Natural killer cell treated with Interleukin-12 subunit alpha and Interleukin-12 subunit beta and Interleukin-15 and Interleukin-18, amount 100 ng/mL, for 72 hours (primary cell): Measurements from ENCODE around the gene FGF22. TPM values are rescaled to one million over a fixed set of nuclear protein-coding genes. Genes with fewer than 3 reads are reported as not detected.
"Not testable (repeated sequence)": the region's sequence is repeated elsewhere in the genome, so short reads cannot be mapped to it uniquely, and the experiment has no call there.

Experiments used
- ATAC-seq, 2 donors: fragments of 150-1000 bp; cut with Tn5 transposase in 1 of 2; sonication (Bioruptor Pico), chemical (Tn5 transposase) in 1 of 2; 2 replicates each; pipeline ENCODE4 v1.10.0; 2021
- DNase-seq: peaks from one replicate; pipeline ENCODE4 v3.0.0; 2022; ENCODE audit warnings: low spot score
- H3K27ac Mint-ChIP-seq, 2 donors: 1 replicate in 1 of 2; 2 replicates in 1 of 2; pipeline ENCODE4 v1.8.0; 2022; ENCODE audit warnings: mixed read lengths in 2 of 2, mild to moderate bottlenecking in 1 of 2, moderate library complexity in 1 of 2
- H3K27me3 Mint-ChIP-seq, 2 donors: 1 replicate in 1 of 2; 2 replicates in 1 of 2; pipeline ENCODE4 v1.8.0; 2022; ENCODE audit warnings: mixed read lengths in 2 of 2
- H3K36me3 Mint-ChIP-seq: one replicate; pipeline ENCODE4 v1.8.0; 2022; ENCODE audit warnings: mixed read lengths
- H3K4me1 Mint-ChIP-seq, 2 donors: 1 replicate in 1 of 2; 2 replicates in 1 of 2; pipeline ENCODE4 v1.8.0; 2022; ENCODE audit warnings: low read depth in 2 of 2, mixed read lengths in 2 of 2, mild to moderate bottlenecking in 1 of 2
- H3K4me3 Mint-ChIP-seq: one replicate; pipeline ENCODE4 v1.8.0; 2022; ENCODE audit warnings: mixed read lengths
- H3K9me3 Mint-ChIP-seq: 2 replicates; pipeline ENCODE4 v1.8.0; 2022; ENCODE audit warnings: mixed read lengths
- total RNA-seq, 2 donors: library from RNA; stranded (reverse); gene quantifications; one replicate each; pipeline ENCODE4 v1.2.3, GENCODE V29; 2022

The FGF22 gene
- total RNA-seq, 2 donors from 2014 or later: not detected

DNA sequence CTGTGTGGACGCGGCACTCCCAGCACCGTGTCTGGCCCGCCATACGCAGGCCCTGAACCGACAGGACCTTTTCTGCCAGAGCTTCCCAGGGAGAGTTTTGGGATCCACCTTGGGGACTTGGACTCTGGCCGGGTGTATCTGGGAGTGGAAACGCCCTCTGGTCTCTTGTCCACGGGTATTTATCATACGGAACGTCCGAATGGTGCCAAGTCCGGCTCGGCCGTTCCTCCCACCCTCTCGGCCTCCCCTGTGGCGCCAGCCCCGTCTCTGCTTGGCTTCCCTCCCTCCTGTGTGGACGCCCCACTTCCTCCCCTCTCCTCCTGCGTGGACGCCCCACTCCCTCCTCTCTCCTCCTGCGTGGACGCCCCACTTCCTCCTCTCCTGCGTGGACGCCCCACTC lies 37.9 kb upstream of the FGF22 start:
- Mint-ChIP-seq H3K9me3 (no peaks in the 10 kb centered on the region), H3K27ac (no peak overlapping the region), H3K4me1 (peaks cover 0 to 4% of the 10 kb centered on the region in 2 donors), H3K4me3 (no peak overlapping the region), H3K27me3 (no peaks in the 10 kb centered on the region), H3K36me3 (no peaks in the 10 kb centered on the region)
- ATAC-seq (no peak), DNase-seq (no peak)

DNA sequence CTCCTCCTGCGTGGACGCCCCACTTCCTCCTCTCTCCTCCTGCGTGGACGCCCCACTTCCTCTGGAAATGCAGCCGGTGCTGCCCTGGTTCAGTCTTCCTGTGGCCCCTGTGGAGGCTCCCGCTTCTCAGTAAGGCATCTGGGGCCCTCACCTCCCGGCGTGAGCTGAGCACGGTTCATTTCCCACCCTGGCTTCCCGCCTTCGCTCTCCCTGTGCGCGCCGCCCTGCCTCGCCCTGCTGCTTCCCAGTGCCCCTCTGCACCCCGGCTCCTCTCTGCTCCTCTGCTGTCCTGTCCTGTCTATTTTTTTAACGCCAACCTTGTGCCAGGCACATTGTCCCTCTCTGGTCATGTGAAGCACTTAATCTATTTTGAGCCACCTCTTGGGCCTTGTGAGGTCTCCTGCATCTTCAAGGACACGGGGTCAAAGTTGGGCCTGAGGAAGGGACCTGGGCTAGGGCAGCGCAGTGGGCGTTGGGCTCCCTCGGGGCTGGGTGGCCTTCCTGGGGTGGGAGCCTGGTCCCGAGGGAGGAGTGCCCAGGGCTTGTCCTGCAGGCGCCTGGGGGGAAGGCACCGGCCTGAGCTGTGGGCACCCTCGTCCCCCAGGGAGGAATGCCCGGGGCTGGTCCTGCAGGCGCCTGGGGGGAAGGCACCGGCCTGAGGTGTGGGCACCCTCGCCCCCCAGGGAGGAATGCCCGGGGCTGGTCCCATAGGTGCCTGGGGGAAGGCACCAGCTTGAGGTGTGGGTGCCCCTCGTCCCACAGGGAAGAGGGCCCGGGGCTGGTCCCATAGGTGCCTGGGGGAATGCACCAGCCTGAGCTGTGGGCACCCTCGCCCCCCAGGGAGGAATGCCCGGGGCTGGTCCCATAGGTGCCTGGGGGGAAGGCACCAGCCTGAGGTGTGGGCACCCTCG lies 37.0 kb upstream of the FGF22 start:
- H3K9me3 Mint-ChIP-seq: no peaks in the 10 kb centered on the region
- H3K27ac Mint-ChIP-seq: no peak overlapping the region
- H3K4me3 Mint-ChIP-seq: no peak overlapping the region

DNA sequence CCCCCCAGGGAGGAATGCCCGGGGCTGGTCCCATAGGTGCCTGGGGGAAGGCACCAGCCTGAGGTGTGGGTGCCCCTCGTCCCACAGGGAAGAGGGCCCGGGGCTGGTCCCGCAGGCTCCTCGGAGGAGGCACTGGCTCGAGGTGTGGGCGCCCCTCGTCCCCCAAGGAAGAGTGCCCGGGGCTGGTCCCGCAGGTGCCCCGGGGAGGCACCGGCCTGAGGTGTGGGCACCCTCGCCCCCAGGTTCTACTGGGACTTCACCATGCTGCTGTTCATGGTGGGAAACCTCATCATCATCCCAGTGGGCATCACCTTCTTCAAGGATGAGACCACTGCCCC lies 36.4 kb upstream of the FGF22 start:
- H3K4me3 Mint-ChIP-seq, H3K27me3 Mint-ChIP-seq, H3K9me3 Mint-ChIP-seq, H3K27ac Mint-ChIP-seq, H3K4me1 Mint-ChIP-seq, ATAC-seq, DNase-seq, H3K36me3 Mint-ChIP-seq: not testable (repeated sequence)

More for the DNA sequence above, 37.0 kb upstream of the FGF22 start:
- Mint-ChIP-seq H3K36me3 (no peaks in the 10 kb centered on the region), H3K4me1 (peaks cover 0 to 4% of the 10 kb centered on the region in 2 donors), H3K27me3 (no peaks in the 10 kb centered on the region)
- no peak for DNase-seq
- no peak for ATAC-seq

DNA sequence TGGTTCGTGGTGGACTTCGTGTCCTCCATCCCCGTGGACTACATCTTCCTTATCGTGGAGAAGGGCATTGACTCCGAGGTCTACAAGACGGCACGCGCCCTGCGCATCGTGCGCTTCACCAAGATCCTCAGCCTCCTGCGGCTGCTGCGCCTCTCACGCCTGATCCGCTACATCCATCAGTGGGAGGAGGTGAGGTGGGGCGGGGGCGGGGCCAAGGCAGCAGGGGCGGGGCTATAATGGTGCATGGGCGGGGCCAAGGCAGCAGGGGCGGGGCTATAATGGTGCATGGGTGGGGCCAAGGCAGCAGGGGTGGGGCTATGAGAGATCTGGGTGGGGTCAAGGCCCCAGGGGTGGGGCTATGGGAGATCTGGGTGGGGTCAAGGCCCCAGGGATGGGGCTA lies 35.9 kb upstream of the FGF22 start:
- H3K27ac Mint-ChIP-seq, H3K27me3 Mint-ChIP-seq: not testable (repeated sequence)
- ATAC-seq: peak; percentile 56 to 76

DNA sequence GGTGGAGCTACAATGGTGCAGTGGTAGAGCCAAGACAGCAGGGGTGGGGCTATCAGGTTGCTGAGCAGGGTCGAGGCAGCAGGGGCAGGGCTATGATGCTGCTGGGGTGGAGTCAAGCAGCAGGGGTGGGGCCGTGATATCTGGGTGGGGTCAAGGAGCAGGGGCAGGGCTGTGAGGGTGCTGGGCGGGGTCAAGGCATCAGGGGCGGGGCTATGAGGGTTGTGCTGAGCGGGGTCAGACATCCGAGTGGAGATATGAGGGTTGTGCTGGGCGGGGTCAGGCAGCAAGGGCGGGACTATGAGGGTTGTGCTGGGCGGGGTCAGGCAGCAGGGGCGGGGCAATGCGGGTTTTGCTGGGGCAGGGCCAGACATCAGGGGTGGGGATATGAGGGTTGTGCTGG lies 35.3 kb upstream of the FGF22 start:
- Mint-ChIP-seq H3K27ac (no peak overlapping the region), H3K36me3 (no peaks in the 10 kb centered on the region), H3K27me3 (no peaks in the 10 kb centered on the region), H3K4me1 (peaks cover 0 to 4% of the 10 kb centered on the region in 2 donors), H3K9me3 (no peaks in the 10 kb centered on the region), H3K4me3 (no peak overlapping the region)
- ATAC-seq (peak; percentile 69 to 79), DNase-seq (no peak)

More for the DNA sequence above, 35.9 kb upstream of the FGF22 start:
- not testable (repeated sequence) for H3K9me3 Mint-ChIP-seq, H3K36me3 Mint-ChIP-seq, H3K4me3 Mint-ChIP-seq, H3K4me1 Mint-ChIP-seq, DNase-seq

DNA sequence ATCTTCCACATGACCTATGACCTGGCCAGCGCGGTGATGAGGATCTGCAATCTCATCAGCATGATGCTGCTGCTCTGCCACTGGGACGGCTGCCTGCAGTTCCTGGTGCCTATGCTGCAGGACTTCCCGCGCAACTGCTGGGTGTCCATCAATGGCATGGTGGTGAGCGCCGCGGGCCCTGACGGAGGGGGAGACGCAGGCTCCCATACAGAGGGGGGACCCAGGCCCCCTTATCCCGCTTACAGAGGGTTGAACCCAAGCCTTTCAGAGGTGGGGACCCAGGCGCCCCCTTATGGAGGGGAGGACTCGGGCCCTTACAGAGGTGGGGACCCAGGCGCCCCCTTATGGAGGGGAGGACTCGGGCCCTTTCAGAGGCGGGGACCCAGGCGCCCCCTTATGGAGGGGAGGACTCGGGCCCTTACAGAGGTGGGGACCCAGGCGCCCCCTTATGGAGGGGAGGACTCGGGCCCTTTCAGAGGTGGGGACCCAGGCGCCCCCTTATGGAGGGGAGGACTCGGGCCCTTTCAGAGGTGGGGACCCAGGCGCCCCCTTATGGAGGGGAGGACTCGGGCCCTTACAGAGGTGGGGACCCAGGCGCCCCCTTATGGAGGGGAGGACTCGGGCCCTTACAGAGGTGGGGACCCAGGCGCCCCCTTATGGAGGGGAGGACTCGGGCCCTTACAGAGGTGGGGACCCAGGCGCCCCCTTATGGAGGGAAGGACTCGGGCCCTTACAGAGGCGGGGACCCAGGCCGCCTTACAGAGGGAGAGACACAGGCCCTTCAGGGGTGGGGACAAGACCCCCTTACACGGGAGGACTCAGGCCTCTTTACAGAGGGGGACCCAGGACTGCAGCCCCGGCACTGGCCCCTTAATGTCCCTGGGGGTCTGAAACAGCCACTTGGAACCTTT lies 34.4 kb upstream of the FGF22 start:
- not testable (repeated sequence) for H3K27me3 Mint-ChIP-seq, H3K36me3 Mint-ChIP-seq, ATAC-seq, H3K4me1 Mint-ChIP-seq, H3K4me3 Mint-ChIP-seq, DNase-seq, H3K9me3 Mint-ChIP-seq, H3K27ac Mint-ChIP-seq

DNA sequence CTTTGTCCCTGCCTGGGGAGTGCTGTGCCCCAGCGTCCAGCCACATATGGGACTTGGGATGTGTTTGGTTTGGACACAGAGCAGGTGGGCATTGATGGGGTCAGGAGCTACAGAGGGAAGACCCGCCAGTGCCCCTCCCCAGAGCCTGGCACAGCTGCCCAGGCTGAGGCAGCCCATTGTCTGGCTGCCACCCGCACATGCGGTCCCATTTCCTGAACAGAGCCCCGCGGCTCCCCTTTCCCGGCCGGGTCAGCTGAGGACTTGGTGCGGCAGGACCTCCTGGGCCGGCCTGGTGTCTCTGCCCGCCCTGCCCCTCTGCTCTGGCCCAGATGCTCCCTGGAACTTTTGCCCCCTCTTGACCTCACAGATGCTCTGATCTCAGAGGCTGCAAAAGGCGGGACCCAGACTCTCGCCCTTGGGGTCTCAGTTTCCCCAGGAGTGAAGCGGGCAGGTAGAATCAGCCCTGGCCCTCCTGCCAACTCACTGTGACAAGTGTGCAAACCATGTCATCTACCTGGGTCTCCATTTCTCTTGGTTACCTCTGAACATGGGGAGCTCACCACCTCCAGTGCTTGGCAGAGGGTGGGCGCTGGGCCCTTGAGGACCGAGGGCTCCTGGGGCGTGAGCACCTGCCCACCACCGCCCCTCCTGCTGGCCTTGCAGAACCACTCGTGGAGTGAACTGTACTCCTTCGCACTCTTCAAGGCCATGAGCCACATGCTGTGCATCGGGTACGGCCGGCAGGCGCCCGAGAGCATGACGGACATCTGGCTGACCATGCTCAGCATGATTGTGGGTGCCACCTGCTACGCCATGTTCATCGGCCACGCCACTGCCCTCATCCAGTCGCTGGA lies 32.2 kb upstream of the FGF22 start:
- Mint-ChIP-seq H3K27me3 (peaks cover 0 to 4% of the 10 kb centered on the region in 2 donors), H3K4me3 (no peak overlapping the region), H3K36me3 (no peaks in the 10 kb centered on the region), H3K27ac (no peak overlapping the region), H3K4me1 (peaks cover 11 to 12% of the 10 kb centered on the region in 2 donors), H3K9me3 (no peaks in the 10 kb centered on the region)
- DNase-seq (no peak), ATAC-seq (no peak)

DNA sequence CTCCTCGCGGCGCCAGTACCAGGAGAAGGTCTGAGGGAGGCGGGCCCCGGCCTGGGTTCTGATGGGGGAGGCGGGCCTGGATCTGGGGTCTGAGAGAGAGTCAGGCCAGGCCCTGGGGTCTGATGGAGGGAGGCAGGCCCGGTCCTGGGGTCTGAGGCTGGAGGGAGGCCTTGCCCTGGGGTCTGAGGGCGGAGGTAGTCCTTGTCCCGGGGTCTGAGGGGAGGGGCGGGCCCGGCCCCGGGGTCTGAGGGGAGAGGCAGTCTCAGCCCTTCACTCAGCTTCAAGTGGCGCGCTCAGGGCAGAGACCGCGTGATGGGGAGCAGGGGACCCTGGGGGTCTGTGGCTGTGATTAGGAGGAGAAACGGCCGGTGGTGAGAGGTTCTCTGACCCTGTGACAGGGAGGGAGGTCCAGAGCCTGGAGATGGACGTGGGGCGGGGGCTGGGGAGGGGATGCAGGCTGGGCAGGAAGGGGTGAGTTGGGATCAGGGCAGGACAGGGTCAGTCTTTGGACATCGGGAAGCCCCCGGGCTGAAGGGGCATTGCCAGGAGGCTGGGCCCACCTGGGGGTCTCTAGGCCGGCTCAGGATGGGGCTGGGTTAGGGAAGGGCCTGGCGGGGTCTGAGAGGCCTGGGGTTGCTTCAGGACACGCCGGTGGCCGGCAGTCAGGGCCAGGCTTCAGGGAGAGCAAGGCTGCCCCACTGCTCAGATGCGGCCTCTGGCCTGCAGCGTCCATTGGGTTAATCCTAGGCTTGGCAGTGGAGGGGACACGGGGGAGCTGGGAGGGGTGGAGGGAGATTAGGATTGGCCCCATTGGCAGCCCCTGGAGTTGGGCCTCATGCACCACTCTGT lies 31.3 kb upstream of the FGF22 start:
- Mint-ChIP-seq H3K36me3 (no peaks in the 10 kb centered on the region), H3K27me3 (peaks cover 0 to 4% of the 10 kb centered on the region in 2 donors), H3K9me3 (no peaks in the 10 kb centered on the region), H3K4me1 (peaks cover 11 to 16% of the 10 kb centered on the region in 2 donors), H3K4me3 (no peak overlapping the region), H3K27ac (no peak overlapping the region)
- ATAC-seq (no peak), DNase-seq (no peak)

DNA sequence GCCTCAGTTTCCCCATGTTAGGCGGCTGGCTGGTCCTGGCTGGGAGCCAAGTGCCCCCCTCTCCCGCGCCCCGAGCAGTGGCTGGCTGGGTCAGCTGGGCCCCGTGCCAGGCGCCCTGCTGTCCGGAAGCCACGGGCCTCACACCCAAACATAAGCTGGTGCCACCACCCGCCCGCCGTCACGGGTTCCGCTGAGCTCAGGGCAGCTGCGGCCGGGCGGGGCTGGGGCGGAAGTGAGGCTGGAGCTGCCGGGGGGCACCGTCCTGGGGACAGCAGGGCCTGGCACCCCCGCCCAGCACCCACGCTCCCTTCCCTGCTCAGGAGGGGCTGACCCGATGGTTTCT lies 30.7 kb upstream of the FGF22 start:
- Mint-ChIP-seq H3K4me3 (no peak overlapping the region), H3K36me3 (no peaks in the 10 kb centered on the region), H3K27ac (no peak overlapping the region), H3K4me1 (peaks cover 11 to 16% of the 10 kb centered on the region in 2 donors), H3K27me3 (peaks cover 0 to 4% of the 10 kb centered on the region in 2 donors), H3K9me3 (no peaks in the 10 kb centered on the region)
- ATAC-seq (no peak), DNase-seq (no peak)

DNA sequence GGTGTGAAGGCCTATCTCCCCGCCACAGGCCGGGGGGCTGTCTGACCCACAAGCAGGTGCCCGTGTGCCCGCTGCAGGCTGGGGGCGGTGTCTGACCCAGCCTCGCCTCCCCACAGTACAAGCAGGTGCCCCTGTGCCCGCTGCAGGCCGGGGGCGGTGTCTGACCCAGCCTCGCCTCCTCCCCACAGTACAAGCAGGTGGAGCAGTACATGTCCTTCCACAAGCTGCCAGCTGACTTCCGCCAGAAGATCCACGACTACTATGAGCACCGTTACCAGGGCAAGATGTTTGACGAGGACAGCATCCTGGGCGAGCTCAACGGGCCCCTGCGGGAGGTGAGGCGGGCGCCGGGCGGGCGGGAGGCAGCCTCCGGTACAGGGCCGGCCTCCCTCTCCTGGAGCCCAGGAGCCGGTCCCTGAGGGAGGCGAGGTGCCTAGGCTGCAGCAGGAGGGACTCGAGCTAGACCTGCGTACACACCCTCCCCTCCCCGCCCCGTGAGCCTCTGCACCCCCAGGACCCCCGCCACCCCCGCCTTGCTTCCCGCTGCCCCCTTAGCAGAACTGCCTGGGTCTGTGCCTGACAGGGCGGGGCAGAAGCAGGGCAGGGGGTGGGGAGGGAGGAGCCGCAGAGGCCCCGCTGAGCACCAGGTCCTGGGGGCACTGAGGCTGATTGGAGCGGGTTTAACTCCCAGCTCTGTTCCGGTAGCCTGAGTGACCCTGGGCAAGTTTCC lies 29.4 kb upstream of the FGF22 start:
- Mint-ChIP-seq H3K36me3 (no peaks in the 10 kb centered on the region), H3K4me3 (peak overlapping the region; percentile 39), H3K4me1 (peaks cover 11 to 16% of the 10 kb centered on the region in 2 donors), H3K9me3 (no peaks in the 10 kb centered on the region), H3K27me3 (peaks cover 0 to 9% of the 10 kb centered on the region in 2 donors), H3K27ac (peak overlapping the region; percentile 82 to 89)
- peak; percentile 19 to 55 for ATAC-seq
- DNase-seq: no peak

DNA sequence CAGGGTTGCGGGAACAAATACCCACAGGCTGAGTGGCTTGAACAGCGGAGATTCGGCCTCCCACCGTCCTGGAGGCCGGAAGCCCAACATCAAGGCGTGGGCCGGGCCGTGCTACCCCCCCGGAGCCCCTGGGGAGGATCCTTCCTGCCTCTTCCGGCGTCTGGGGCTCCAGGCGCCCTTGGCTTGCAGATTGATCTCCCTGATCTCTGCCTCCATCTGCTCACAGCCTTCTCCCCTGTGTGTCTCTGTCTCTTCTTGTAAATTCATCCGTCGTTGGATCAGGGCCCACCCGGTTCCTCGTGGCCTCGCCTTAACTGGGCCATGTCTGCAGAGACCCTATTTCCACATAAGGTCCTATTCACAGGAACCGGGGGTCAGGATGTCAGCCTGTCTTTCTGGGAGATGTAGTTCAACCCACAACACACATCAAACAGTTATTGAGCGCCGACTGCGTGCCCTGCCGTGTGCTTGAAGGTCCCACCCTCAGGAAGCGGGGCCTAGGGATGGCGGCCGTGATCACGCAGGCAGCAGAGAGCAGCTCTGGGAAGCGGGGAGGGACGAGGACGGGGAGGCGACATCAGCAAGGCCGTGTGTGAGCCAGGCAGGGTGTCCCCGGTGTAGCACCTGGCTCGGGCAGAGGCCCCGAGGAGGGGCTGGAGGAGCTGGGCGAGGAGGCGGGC lies 28.7 kb upstream of the FGF22 start:
- DNase-seq (no peak), ATAC-seq (peak; percentile 60 to 71)
- Mint-ChIP-seq H3K36me3 (no peaks in the 10 kb centered on the region), H3K27me3 (peaks cover 0 to 9% of the 10 kb centered on the region in 2 donors), H3K27ac (peak overlapping the region; percentile 82 to 89), H3K4me3 (peak overlapping the region; percentile 94), H3K4me1 (peaks cover 11 to 19% of the 10 kb centered on the region in 2 donors), H3K9me3 (no peaks in the 10 kb centered on the region)

DNA sequence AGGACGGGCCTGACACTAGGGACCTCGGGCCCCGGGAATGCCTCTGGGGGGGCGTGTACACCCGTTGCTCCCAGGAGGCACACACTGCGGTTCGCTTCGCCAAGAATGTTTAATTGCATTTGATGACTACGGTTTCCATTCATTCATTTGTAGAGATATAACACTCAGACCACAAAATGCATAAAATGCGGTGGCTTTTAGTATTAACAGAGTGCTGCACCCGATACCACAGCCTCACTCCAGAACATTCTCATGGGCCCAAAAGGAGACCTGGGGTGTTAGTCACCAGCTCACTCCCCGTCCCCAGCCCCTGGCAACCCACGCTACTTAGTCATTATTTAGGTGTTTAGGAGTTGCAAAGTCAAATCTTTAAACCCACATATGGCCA lies 28.2 kb upstream of the FGF22 start:
- H3K4me1 Mint-ChIP-seq: peaks cover 11 to 19% of the 10 kb centered on the region in 2 donors
- no peaks in the 10 kb centered on the region for H3K9me3 Mint-ChIP-seq
- peaks cover 0 to 9% of the 10 kb centered on the region in 2 donors for H3K27me3 Mint-ChIP-seq
- no peak for DNase-seq
- ATAC-seq: peak; percentile 63 to 77
- H3K27ac Mint-ChIP-seq: peak overlapping the region; percentile 82 to 89
- no peaks in the 10 kb centered on the region for H3K36me3 Mint-ChIP-seq
- H3K4me3 Mint-ChIP-seq: peak overlapping the region; percentile 94
